ENCODE results near the gene SPATA46.
"Not testable (repeated sequence)": the region's sequence is repeated elsewhere in the genome, so short reads cannot be mapped to it uniquely, and the experiment has no call there.

Gene SPATA46

DNA sequence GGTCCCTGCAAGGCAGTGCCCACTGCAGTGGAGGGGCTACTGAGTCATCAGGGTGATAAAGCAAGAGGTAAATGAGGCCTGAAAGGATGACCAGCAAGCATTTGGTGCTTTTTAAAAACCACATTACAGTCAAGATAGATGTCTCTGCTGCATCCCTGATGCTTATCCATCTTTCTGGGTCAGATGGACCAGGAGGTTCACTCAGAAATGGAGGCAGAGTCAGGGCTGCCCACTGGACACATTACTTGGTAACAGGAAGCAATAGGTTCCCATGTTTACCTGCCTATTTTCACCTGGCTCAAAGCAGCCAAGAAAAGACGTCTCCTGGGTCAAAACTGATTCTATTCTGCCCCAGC, 3.6 kb downstream of the SPATA46 start:
- no peak for DNase-seq

DNA sequence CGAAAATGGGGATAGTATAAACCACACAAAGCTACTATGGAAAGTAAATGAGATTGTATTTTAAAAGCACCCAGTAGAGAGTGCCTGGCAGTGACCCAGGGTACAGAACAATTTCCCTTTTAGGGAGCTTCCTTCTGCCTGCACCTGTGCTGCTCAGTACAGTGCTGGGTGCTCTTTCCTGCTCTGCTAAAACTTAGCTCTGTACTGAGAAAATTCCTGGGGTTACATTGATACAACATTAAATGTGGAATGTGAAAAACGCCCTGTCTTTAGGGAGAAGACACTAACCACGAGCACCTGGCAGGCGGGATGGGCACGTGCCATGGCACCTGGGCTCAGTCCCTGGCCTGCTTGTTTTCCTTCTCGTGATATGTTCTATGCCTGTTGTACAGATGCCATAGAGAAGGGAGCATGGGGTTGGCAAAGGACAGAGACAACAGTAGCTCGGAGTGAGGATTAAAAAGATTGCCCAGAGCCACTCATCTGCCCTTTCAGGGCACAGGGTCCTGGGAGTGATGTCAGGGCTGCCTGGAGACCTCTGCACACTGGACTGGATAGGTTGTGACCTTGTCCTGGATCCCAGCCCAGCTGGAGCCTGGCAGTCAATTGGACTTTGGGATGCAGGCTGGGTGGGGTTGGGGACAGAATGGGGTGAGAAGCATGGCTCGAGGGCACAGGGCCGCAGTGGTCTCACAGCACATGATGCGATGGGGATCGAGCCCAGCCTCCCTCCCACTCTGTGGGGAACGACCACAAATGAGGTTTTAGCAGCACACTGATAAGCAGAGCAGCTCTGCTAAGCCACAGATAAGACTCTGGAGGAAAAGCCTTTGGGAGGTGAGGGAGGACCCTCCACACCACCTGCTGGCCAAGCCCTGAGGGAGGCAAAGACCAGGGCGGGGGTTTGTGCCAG, 4.2 kb downstream of the SPATA46 start:
- DNase-seq, result no peak

DNA sequence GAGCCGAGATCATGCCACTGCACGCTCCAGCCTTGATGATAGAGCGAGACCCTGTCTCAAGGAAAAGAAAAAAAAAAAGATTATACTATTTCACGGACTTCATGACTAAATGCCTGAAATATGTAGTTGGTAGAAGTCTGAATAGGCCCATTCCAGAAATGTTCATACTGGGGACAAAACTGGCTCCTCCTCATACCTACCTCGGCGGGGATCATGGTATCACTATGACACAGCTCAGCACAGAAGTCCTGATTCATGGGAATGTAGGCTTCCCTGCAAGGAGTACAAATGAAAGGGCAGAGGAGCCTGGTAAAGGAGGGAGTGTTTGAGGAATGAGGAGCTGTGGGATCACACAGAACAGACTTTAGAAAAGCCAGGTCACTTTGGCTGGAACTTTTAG, 5.0 kb downstream of the SPATA46 start:
- no peak for DNase-seq

DNA sequence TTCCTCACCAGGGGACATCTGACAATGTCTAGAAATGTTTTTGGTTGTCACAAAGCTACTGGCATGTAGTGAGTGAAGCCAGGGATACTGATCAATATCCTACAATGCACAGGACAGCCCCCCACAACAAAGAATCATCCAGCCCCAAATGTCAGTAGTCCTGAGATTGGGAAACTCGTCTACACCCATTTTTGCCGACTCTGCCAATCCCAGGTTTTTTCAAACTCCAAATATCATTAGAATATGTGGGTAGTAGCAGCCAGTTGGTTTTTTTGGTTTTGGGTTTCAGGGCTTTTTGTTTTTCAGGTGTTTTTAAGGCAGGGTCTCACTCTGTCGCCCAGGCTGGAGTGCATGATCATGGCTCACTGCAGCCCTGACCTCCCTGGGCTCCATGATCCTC, 5.9 kb downstream of the SPATA46 start:
- DNase-seq, result no peak

DNA sequence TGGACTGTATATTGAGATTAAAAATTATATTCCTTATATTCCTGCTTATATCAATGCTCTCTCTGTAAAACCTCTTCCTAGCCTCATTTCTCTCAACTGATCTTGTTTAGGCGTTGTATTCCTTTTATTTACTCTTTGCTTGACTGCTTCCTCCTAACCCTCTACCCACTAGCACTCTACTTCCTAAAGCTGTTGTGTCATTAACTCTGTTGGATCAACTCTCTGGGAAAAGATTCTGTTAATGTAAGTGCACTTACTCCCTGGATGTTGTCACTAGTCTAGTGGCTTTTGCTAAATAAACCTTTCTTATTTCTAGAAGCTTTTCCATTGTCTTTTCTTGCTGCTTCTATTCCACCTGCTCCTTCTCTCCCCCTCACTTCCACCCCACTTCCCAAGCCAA, 6.5 kb downstream of the SPATA46 start:
- DNase-seq, result no peak

DNA sequence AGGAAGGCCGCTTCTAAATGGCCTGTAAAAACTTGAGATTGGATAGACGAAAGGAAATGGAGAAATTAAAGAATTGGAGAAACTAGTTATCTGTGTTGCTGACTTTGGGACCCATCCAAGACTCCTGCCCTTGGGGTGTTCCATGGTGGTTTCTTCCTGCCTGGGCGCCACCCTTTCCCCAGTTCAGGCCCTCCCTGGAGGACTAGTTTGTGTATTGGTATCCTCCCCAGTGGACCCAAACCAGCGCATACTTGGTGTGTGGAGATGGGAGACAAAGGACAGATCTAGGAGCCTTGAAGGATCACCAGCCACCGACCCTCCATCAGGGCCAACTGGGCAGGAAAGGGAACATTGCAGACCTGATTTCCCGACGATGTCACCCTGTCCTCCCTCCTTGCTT, 7.1 kb downstream of the SPATA46 start:
- DNase-seq, result no peak

DNA sequence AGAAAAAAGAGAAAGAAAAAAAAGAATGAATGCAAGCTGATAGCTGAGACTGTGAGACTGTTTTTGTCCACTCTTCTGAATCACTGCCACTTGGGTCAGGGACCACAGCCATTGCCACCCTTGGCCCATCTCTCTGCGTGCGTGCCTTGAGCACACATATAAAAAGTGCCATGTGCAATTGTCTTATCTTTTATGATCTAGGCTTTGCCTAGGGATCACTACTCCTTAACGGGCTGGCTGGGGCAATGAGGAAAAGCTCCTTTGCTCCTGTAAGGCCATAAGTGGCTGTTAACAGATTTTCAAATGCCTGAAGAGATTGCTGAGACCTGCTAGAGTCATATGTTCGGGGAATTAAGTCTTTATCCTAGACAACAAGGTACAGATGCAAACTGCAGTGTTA, 8.2 kb downstream of the SPATA46 start:
- no peak for DNase-seq

DNA sequence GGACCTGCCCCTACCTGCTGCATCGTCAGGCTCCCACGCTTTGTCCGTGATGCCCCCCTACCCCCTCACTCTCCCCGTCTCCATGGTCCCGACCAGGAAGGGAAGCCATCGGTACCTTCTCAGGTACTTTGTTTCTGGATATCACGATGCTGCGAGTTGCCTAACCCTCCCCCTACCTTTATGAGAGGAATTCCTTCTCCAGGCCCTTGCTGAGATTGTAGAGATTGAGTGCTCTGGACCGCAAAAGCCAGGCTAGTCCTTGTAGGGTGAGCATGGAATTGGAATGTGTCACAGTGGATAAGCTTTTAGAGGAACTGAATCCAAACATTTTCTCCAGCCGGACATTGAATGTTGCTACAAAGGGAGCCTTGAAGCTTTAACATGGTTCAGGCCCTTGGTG, 8.9 kb downstream of the SPATA46 start:
- no peak for DNase-seq

DNA sequence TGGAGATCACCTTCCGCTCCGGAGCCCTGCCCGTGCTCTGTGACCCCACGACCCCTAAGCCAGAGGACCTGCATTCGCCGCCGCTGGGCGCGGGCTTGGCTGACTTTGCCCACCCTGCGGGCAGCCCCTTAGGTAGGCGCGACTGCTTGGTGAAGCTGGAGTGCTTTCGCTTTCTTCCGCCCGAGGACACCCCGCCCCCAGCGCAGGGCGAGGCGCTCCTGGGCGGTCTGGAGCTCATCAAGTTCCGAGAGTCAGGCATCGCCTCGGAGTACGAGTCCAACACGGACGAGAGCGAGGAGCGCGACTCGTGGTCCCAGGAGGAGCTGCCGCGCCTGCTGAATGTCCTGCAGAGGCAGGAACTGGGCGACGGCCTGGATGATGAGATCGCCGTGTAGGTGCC, 9.6 kb downstream of the SPATA46 start:
- DNase-seq, result no peak

DNA sequence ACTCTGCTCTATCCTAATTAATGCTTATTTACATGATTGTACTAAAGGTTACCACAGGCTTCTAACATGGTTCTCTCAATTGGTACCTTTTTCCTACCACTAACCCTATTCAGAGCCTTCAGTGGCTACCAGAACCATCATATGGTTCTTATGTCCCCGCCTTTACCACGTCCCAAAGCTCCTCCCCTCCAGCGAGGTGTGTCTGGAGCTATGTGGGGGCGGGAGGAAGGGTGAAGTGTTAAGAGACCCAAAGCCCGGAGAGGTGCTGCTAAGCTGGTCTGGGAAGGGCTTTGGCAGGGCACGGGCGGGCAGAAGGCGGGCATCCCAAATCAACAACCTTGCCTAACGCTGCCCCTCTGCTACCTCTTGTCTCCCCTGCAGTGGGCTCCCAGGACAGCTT, 10.0 kb downstream of the SPATA46 start:
- no peak for DNase-seq

DNA sequence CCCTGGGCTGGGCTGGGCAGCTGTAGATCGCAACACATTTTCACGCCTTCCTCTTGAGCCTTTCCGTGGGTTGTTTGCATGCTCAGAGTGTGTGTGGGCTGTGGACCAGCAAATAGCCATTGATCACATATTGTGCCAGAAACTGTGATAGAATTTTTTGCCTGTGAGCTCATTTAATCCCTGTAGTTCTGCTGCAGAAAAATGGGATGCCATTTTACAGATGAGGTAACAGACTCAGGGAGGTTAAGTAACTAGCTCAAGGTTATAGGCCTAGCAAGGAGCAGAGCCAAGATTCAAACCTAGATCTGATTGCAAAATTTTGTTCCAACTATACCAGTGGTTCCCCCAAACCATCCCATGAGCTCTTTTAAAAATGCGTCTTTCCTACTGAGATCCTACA, 10.5 kb downstream of the SPATA46 start:
- no peak for DNase-seq

DNA sequence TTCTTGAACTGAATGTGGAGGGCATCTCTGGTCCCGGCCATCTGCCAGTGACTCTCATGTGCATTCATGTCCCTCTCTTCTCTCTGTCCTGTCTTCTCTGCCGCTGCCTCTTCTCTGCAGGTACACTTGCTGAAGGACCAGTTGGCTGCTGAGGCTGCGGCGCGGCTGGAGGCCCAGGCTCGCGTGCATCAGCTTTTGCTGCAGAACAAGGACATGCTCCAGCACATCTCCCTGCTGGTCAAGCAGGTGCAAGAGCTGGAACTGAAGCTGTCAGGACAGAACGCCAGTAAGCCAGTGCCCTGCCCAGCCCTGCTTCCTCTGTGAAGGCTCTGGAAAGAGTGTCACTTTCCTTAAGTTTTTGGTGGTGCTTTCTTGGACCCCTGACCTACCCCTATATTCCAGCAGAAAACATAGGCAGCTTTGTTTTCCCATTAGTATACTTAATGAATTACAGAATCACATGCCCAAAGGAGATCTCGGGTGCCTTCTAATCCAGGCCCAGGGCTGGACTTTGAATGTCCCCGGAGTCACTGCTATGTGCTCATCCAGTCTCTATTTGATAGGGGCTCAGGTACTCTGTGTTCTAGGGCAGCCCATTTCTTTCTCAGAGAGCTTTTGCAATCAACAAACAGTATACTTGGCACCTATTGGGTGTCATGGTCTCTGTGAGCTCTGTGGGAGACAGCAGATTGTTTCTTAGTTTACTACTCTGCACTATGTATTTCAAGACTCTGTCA, 11.2 kb downstream of the SPATA46 start:
- no peak for DNase-seq

DNA sequence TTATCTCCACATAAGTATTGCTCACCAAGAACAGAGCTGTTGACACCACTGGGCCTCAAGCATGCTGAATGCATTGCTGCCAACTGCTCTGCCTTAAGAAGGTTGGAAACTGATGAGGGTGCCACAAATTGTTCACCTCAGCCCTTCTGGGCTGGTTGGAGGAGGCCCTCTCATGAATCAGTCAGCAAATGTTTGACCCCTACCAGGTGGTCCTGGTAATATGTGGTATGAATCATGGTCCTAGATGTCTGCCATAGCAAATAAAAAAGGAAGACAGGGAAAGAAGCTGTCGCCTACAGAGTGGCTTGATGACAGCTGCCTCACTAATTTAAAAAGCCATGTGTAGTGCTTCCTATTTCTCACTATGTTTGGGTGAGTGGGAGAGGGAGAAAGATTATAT, 12.2 kb downstream of the SPATA46 start:
- no peak for DNase-seq

DNA sequence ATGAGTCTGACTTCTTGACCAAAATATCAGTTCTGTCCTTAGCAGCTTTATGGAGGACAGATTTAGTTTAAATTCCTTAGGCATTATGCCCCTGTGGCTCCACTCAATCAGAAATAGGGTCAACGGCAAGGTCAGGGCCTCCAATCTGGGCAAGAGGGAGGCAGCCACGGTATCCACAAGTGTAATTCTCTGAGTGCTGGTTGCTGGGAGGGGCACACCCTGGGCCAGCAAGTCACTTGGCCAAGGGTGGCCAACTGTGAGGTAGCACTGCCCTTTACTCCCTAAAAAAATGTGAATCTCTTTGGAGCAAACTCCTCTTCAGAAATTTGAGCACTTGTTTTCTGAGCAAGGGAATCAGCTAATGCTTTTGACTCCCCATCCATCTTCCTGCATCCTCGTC, 12.8 kb downstream of the SPATA46 start:
- no peak for DNase-seq

DNA sequence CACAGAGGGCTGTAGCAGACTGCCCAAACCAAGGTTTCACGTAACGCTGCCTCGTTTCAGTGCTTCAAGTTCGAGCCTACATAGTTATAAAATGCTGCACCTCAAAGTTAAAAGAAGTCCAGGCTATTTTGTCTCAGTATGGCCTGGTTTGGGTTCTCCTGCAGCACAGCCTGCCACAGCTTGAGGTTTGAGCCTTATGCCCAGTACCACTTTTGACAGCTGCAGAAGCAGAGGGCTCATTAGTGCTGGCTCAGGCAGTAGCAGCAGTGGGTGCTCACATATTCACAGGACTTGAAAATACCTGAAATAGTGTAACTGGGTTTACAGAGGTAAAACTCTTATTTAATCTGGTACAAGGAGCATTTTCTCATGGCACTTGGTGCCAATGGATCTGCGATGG, 15.3 kb downstream of the SPATA46 start:
- DNase-seq, result no peak

DNA sequence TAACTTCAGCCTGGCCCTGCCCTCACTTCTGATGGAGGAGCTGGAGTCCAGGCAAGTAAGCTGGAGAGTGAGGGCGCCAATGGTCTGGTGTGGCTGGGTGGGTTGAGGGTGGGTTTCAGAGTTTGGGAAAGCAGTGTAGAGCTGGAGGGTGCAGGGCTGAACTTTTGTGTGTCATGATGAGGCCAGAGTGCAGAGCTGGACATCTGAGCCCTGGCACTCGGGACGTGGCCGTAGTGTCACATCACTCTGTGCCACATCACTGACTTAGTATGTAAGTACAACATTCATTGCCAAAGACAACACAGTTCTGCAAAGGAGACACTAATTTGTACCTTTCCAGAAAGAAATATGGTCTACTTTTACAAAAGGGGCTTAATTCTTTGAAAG, 15.8 kb downstream of the SPATA46 start:
- no peak for DNase-seq

DNA sequence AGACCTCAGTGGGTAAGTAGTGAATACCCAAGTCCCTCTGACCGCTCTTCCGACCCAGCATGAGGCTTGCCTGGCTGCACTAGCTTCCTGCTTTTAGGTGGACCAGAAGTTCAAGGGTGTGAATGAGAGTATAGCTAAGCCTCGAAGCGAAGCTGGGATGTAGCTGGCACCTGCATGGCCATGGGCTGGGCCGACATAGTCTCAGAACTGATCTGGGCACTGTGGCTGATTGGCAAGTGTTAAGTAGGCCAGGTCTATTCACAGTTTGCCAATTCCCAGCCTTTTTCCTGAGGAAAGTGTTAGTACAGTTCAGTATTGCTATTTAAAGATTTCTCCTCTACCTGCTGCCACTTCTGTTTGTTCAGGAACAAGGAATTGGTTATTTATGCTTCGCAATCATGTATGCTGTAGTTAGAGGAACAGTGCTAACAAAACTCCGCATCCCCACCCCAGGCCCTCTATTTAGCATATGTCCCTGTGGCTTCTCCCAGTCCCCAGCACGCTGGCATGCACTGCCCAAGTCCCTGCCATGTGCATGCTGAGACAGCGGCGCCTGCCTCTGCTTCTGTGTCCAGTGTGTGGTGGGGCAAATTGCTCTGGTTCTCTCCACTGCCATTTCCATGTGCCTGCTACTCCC, 16.3 kb downstream of the SPATA46 start:
- DNase-seq, result no peak

DNA sequence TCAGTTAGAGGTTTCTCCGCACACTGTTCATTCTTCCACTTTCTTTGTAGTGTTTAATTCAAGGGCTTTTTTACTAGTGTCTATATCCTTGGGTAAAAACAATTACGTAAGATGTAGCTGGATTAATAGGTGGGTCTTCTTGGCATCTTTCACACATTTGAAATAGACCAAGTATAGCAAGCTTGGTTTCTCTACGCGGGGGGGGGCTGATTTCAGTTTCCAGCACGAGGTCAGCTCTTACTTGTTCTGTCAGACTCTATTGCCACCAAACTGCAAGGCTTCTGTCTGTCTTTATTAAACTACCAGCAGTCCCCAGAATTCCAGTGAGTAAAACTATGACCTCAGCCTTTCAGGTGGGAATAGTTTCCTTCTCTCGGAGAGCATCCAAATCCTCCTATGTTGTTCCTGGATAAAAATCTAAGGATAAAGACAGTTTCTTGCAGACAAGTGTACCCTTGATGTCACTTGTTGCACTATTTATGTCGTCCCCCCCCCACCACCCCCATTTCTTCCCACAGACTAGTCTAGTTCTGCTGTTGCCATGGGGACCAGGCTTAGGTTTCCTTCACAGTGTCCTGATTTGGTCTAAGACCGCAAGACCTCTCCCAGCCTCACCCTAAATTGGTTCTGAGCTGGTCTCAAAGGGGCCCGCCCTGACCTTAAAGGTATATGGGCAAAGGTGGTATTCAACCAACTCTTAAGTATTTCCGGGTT, 17.0 kb downstream of the SPATA46 start:
- DNase-seq, result no peak

DNA sequence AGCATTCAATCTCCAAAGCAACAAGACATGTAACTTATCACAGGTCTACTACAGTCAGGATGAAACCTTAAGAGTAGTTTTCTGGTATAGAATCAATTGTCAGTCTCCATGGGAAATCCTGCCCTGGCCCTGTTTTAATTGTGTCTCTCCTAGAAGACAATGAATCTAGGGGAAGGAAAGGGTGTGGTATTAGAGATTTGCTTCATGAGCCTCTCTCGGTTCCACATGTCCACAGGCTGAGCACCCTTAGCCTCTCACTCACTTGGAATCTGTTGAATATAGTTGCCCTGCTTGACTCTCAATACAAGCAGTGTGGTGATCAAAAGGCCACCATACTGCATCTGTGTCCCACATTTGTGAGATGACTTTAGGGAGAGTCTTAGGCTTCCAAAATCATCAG, 17.7 kb downstream of the SPATA46 start:
- no peak for DNase-seq

DNA sequence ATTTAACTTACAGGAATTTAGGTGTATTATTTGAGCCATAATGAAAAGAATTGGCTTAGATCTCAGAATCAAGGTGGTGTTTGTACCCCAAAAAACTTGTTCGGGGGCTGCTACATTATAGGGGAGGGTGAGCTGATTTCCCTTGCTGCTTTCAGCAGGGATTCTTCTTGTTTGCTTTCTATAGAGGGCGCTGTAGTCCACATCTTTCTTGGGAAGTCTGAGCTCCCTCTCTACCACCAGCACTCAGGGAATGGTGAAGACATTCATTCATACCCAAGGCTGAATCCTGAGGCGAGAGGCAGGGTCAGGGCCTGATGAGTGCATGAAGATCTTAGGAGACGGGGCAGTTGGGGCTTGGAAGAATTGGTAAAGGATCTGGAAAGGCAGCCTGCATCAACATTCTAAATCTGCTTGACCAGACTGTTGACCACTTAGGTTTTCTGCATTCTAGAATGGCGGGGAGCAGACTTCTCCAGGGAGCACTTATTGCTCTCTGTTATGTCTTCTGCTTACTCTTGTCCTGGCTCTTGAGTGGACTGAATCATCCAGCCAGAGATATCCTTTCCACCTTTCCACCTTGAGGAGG, 18.9 kb downstream of the SPATA46 start:
- DNase-seq, result no peak

DNA sequence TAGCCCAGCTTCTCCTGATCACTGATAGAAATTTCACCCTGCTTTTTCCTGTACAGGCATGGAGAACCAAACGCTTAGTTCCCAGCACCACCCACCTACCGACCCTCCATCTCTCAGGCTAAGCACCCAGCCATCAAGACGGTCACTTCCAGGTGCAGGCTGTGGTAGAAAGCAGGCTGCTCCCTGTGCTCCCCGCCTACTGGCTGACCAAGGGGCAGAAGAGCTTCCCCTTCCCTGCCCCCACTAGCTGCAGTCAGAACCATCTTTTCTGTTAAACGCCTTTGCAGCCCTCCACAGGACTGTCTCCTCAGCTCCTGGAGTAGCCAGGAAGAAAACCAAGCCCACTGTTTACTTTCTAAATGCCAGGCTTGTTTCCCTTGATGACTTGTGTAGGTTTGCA, 23.0 kb downstream of the SPATA46 start:
- no peak for DNase-seq

DNA sequence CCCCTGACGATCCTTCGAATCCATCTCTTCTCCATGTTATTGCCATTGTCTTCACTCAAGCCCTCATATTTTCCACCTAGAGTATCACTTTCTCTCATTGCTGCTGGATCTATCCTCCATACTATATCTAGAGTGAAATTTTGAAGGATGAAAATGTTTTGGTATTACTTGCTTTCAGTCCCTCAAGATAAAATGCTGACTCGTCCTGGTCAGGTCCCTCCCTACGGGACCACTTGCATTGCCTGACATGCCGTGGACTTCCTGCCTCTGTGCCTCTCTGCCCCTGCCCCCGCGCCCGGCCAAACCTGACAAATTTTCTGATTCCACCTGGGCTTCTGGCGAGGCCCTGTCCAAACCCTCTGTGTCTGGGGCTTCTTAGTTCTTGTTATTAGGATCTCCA, 23.6 kb downstream of the SPATA46 start:
- DNase-seq, result no peak

DNA sequence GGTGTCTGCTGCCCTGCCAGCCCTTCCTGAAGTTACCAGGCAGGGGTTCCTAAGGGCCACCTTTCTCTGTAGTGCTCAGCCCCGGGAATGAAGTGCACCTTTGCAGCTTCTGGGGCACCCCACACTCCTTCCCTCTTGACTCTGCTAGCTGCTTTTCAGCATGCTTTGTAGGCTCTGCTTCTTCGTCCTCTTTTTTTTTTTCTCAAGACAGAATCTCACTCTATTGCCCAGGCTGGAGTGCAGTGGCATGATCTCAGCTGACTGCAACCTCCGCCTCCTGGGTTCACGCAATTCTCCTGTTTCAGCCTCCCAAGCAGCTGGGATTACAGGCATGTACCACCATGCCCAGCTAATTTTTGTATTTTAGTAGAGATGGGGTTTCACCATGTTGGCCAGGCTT, 24.8 kb downstream of the SPATA46 start:
- DNase-seq, result not testable (repeated sequence)

Data from stimulated activated CD4-positive, alpha-beta T cell treated with anti-CD3 and anti-CD28 coated beads, Interleukin-1b, Interleukin-23, amount 100 ng/mL, for 48 hours (primary cell).